Mesothelial cell of epicardium (in vitro differentiated cells): ENCODE measurements around the gene CTTN. TPM values are rescaled to one million over a fixed set of nuclear protein-coding genes. Genes with fewer than 3 reads are reported as not detected.

Source experiments
- DNase-seq, 2 experiments: peaks; one replicate each; pipeline ENCODE4 v3.0.0; 2021; ENCODE audit warnings: low spot score in 2 of 2; ENCODE audit not compliant: unreplicated experiment in 2 of 2
- H3K27ac Mint-ChIP-seq: 2 replicates; pipeline ENCODE4 v1.8.0; 2021; ENCODE audit warnings: mixed read lengths
- H3K27me3 Mint-ChIP-seq: 2 replicates; pipeline ENCODE4 v1.8.0; 2021; ENCODE audit warnings: low read depth, mixed read lengths
- H3K36me3 Mint-ChIP-seq: 2 replicates; pipeline ENCODE4 v1.8.0; 2021; ENCODE audit warnings: mixed read lengths
- H3K4me1 Mint-ChIP-seq: 2 replicates; pipeline ENCODE4 v1.8.0; 2021; ENCODE audit warnings: mixed read lengths
- H3K4me3 Mint-ChIP-seq: 2 replicates; pipeline ENCODE4 v1.8.0; 2021; ENCODE audit warnings: mild to moderate bottlenecking, moderate library complexity, mixed read lengths
- H3K9me3 Mint-ChIP-seq: 2 replicates; pipeline ENCODE4 v1.8.0; 2021; ENCODE audit warnings: mixed read lengths
- total RNA-seq: library from RNA; stranded (reverse); gene quantifications from 3 replicates; pipeline ENCODE4 v1.2.1, GENCODE V29; 2021
- TF ChIP-seq, protein P1 (sequence below): fragments of 200-600 bp; sonication (generic); IDR thresholded peaks from one replicate; pipeline ENCODE4 v1.5.0; 2021; ENCODE audit warnings: antibody characterized with exemption; ENCODE audit not compliant: unreplicated experiment

CTTN gene
- total RNA-seq, 1 donor from 2014 or later: 318 TPM

DNA sequence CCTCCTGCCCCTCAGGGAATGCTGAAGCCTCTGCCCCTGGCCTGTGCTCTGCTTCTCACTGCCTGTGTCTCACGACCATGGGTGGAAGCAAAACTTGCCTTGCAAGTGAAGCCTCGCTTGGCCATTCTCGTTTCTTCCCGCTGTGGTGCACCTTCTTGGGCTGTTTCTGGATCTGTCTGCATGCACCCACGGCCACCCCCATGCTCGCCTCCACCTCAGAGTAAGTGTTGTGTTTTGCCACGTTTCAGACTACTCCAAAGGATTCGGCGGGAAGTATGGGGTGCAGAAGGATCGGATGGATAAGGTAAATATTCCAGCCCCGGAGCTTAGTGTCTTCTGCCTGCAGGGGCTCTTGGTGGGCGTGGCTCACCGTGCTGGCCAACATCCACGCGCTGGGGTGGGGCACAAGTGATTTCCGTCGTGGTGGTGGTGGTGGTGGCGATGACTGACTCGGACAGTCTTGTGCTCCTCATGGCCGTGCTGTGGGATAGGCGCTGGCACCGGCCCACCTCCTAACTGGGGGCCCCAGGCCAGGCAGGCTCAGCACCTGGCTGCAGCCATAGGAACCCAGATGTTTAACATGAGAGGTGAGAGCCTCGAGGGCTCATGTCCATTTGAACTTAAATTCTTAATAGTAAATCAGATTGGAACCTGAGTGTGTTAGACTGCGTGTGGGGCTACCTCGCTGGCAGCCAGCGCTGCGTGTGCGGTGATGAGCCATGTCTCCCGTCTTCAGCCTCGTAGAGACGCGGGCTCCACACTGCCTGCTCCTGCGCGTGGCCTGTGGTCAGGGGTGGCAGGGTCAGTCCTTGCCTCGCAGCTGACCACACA, 24.6 kb downstream of the CTTN start:
- H3K27ac Mint-ChIP-seq: no peak overlapping the region
- no peak for DNase-seq
- TF ChIP-seq, protein P1, sequence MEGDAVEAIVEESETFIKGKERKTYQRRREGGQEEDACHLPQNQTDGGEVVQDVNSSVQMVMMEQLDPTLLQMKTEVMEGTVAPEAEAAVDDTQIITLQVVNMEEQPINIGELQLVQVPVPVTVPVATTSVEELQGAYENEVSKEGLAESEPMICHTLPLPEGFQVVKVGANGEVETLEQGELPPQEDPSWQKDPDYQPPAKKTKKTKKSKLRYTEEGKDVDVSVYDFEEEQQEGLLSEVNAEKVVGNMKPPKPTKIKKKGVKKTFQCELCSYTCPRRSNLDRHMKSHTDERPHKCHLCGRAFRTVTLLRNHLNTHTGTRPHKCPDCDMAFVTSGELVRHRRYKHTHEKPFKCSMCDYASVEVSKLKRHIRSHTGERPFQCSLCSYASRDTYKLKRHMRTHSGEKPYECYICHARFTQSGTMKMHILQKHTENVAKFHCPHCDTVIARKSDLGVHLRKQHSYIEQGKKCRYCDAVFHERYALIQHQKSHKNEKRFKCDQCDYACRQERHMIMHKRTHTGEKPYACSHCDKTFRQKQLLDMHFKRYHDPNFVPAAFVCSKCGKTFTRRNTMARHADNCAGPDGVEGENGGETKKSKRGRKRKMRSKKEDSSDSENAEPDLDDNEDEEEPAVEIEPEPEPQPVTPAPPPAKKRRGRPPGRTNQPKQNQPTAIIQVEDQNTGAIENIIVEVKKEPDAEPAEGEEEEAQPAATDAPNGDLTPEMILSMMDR: no peak
- H3K9me3 Mint-ChIP-seq: no peaks in the 10 kb centered on the region
- peaks cover 6% of the 10 kb centered on the region for H3K4me1 Mint-ChIP-seq
- H3K36me3 Mint-ChIP-seq: peaks cover 56% of the 10 kb centered on the region
- no peak overlapping the region for H3K4me3 Mint-ChIP-seq
- H3K27me3 Mint-ChIP-seq: no peaks in the 10 kb centered on the region

DNA sequence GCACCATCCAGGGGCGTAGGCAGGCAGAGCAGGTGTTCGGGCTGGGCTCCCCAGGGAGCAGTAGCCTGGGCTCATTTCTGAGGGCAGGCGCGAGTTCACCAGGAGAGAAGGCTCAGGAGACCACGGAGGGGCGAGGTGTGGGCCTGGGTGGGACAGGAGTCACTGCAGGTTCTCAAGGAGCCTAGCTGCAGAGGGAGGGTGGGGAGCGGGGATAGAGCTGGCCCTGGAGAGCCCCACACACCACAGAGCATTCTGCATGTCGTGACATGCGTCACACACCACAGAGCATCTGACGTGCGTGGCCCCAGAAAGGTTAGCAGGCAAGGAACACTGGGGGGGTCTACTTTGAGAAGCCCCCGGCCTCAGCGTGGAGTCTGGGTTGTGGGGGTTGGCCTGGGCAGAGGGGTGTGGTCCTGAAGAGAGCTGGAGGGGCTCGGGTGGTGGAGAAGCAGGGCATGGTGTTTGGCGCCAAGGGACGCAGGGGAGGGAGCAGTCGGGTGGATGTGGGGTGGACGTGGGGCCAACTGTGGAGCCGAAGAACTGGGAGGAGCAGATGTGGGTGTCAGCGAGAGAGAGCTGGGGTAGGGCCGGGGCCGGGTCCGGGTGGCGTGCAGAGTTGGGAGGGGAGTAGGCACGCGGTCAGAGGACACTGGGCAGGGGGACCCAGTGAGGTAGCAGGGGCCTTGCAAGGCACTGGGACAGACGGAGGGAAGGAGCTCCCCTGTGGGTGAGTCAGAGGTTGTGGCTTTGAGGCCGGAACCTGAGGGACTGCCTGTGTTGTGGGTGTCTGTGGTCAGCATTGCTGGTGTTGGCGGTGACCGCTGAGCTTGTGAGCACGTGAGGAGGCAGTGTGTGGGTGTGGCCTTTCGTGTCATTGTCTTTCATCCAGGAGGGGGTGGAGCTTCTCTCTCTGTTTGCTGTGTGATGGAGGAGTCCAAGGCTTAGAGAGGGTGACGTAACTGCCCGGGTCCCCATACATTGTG, 25.5 kb downstream of the CTTN start:
- Mint-ChIP-seq H3K36me3 (peaks cover 55% of the 10 kb centered on the region), H3K4me3 (no peak overlapping the region), H3K27me3 (no peaks in the 10 kb centered on the region), H3K9me3 (no peaks in the 10 kb centered on the region), H3K27ac (no peak overlapping the region), H3K4me1 (peaks cover 6% of the 10 kb centered on the region)
- TF ChIP-seq, protein P1: no peak
- DNase-seq: no peak

DNA sequence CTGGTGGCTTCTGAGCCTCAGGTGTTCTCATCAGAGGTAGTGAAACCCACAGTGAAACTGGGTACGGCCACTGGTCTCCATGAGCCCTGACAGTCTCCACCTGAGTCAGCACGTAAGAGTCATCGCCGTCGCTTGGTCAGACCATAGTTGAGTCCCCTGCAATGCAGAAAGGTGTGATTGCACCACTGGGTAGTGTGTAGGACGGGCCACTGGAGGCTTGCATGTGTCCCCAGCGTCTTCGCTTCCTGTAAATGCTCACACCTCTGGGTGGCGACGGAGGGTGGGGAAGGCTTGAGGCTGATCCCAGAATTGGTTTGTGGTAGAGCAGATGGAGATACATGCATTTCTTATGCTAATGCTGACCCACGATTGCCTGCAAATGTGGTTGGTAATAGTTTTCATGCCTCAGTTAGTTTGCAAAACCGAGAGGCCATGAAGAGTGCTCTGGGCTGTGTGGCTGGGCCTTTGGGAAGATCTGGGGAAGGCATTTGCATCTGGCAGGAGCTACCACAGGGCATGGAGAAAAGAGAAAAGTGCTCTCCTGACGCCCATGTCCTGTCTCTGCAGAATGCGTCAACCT, 26.5 kb downstream of the CTTN start:
- Mint-ChIP-seq H3K4me1 (peaks cover 6% of the 10 kb centered on the region), H3K4me3 (no peak overlapping the region), H3K27ac (no peak overlapping the region), H3K27me3 (no peaks in the 10 kb centered on the region), H3K36me3 (peaks cover 54% of the 10 kb centered on the region), H3K9me3 (no peaks in the 10 kb centered on the region)
- TF ChIP-seq, protein P1: no peak
- no peak for DNase-seq

DNA sequence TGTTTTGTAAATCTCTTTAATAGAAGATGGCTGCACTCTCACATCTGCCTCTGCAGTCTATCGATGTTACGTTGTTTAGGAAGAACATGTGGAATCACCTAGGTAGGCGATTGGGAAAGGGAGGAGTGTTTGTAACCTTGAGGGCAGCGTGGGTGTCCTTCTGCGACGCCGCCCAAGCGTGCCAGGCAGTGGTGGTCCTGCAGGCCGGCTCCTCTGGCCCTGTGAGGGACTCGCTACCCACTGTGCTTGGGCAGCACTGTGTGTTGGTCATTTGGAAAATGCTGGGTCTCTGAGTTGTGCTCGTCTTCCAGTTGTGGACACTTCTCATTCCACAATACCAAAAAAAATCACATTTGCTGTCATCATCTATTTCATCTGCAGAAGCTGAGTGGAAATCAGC, 29.1 kb downstream of the CTTN start:
- Mint-ChIP-seq H3K27ac (no peak overlapping the region), H3K36me3 (peaks cover 51% of the 10 kb centered on the region), H3K9me3 (no peaks in the 10 kb centered on the region), H3K4me3 (no peak overlapping the region), H3K27me3 (no peaks in the 10 kb centered on the region), H3K4me1 (peaks cover 6% of the 10 kb centered on the region)
- no peak for DNase-seq
- TF ChIP-seq, protein P1: no peak

DNA sequence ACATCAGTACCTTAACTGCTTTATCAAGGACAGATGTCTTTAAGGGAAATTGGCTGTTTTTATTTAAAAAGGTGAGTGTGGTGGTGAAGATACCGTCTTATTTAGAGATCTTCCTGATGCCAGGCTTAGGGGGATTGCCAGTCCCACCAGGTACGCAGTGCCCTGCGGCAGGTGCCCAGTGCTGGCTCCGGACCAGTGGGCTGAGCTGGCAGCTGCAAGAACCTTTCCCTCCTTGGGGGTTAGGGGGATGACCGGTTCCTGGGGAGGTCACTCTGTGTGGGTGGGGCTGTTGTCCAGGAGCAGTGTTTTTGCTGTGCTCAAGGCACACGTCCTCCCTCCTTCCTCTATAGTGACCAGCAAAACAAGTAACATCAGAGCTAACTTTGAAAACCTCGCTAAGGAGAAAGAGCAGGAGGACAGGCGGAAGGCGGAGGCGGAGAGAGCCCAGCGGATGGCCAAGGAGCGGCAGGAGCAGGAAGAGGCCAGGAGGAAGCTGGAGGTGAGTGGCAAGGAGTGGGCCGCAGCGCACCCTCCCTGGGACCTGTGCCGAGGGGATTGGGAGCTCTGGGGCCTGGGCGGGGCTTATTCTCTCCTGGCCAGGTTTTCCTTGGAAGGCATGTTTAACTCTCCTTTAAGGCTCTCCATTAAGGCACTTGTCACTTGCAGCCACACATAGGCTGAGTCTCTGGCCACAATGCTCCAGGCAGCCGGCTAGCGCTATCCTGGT, 30.5 kb downstream of the CTTN start:
- Mint-ChIP-seq H3K4me3 (no peak overlapping the region), H3K4me1 (peaks cover 6% of the 10 kb centered on the region), H3K9me3 (no peaks in the 10 kb centered on the region), H3K27ac (no peak overlapping the region), H3K36me3 (peaks cover 47% of the 10 kb centered on the region), H3K27me3 (no peaks in the 10 kb centered on the region)
- no peak for DNase-seq
- TF ChIP-seq, protein P1: no peak
